NCI-H2029 treated with DMSO at 0.1 percent for 48 hours (cell line): ENCODE results near the gene ZNF280C.
A peak's percentile ranks its signal among the peaks of the same experiment; 100 is the strongest.

Experiments used
- DNase-seq: peaks from one replicate; lab custom pipeline; 2025; lab: John Stamatoyannopoulos, UW

Gene ZNF280C

DNA sequence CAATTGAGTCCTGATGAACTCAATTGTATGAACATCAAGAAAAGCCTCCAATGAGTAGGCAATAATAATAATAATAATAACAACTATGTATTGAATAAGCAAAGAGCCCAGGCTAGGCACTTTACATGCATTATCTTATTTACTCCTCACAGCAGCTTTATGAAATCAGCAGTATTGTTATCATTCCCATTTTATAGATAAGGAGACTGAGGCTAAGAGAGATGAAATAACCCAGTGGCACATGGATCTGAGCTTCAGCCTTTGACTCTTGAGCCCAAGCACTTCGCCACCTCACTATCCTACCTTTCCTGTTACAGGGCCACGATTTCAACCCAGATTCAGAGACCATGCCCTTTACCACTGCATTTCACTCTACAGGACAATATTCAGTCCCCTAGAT is 93.8 kb downstream of the ZNF280C start:
- DNase-seq = no peak

DNA sequence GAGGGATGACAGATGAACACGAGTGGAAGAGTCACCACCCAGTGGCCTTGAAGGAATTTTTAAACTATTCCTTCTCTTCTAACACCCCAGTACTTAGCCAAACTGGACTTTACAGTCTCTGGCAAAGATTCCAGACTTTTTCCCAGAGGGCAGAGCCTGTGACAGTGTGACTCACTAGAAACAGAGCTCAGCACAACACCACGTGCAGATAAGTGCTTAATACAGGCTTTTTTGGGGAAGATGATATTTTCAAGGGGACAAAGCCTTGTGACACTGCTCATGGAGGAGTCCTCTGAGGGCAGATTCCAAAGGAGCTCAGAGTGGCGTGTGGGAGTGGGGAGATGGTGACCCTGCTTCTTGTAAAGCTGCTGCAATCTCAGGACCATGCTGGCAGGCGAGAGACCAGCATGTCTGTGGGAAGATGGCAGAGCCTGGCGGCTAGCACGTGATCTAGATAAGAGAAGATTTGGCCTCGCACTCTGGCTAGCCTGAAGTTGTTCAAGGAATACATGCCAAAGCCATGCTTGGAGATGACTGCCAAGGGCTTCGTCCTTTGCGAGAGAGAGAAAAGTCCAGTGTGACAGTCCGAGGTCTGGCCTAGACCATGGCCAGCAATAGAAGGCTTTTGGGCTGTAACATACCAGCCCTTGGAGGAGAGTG is 94.5 kb downstream of the ZNF280C start:
- DNase-seq = no peak

DNA sequence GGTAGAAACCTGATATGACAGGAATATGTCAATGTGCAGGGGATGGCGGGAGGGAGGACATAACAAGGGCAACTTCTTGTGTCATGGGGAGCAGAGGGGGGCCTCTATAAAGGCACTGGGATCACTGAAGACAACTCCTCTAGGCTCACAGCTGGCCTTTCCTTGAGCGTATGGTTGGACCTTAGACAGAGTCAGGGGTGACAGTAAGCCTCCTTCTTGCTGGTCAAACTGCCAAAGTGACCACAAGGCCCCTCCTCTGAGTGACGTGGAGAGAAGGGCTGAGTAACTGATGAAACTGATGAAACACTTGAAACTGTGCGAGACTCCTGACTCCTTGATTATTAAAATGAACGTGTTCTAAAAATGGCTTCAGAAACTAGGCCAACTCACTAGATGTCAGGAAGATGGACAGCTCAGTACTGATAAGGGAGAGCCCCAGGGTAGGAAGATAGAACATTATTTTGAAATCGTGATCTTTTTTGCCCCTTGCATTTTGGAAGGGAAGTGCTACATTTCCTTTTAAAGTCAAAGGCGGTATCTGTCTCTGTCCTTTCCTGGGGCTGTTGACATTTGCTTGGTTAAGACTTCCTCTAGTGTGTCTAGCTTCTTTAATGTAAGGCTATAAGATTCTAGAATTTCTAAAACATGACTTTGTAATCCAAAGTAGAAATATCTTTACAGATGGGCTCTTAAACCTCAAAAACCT is 95.4 kb downstream of the ZNF280C start:
- DNase-seq = no peak

DNA sequence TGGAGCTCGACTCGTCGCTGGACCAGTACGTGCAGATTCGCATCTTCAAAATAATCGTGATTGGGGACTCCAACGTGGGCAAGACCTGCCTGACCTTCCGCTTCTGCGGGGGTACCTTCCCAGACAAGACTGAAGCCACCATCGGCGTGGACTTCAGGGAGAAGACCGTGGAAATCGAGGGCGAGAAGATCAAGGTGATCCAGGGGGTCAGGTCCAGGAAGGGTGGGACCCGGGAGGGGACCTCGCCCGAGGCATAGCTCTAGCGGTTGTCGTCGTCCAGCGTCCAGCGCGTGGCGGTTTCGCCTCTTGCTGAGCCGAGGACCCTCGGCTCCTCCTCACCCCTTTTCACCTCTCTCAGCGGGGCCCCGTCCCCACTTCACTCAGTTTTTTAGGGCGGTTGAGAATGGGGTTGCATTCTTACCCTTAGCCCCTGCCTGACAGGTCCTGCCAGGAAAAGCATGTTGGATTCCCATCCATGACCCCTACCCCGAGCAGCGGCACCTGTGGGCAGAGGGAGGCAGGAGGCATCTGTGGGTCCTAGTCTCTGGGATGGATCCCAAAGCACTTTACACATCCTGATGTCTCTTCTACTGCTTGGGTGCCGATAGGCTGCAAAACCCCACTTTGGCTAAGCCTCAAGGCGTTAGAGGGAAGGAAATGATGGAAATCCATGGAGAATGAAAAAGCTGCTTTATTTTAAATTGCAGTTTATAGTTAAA is 96.4 kb downstream of the ZNF280C start:
- DNase-seq = no peak

DNA sequence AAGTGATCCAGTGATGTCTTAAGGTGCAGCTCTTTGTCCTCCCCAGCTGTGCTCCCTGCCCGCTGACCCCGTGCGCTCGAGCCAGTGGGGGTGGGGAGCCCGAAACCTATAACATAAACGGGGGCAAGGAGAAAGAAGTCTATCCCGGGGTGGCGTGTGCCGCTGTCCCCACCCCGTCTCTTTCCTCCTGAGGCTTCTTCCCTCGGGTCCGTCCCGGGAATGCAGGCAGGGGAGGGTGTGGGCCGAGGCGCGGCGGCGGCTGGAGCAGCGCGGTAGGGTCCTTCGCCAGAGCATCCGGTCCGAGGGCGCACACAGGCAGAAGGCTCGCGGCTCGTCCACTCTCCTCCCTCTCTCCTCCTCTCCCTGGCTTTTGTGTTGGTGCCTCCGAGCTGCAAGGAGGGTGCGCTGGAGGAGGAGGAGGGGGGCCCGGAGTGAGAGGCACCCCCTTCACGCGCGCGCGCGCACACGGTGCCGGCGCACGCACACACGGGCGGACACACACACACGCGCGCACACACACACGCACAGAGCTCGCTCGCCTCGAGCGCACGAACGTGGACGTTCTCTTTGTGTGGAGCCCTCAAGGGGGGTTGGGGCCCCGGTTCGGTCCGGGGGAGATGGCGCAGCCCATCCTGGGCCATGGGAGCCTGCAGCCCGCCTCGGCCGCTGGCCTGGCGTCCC is 97.1 kb downstream of the ZNF280C start, which contains the start of gene RAB33A:
TSS of gene RAB33A (plus strand) at position 517 of the 681 bp plus-strand sequence. CDS start at position 618, 101 bp downstream.
- no peak for DNase-seq

DNA sequence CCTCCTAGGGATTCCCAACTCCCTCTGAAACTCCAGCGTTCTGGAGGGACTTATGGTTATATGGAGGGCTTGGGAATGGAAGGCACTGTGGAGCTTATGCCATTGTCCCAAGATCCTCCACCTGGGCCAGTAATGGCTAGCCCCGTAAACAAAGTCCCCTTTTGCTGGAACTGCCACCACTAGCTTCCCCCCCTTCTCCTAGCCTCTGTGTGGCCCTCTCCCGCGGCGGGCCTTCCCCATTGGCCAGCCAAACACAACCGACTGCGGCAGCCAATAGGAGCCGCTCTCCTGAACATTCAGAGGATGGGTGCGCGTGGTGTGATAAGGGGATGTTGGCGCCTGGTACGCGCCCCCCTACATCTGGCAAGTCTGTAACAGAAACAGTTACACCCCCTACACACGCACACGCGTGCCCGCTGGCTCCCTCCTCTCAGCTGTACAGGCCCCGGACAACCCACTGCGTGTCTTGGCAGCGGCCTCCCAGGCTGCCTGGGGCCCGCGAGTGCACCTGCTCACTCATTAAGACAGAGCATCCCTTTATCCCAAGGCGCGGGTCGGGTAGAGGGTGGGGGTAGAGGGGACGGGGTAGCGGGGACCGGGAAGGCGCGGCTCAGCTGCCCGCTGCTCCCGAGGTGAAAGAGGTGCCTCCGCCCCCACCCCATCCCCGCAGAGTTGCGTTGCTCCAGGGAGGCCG is 97.8 kb downstream of the ZNF280C start:
- no peak for DNase-seq

GRCh38 chrX:130167040-130167439 is 101.7 kb downstream of the ZNF280C start:
- no peak for DNase-seq

- no peak for DNase-seq
Observed at GRCh38 chrX:130166503-130166777, 102.3 kb downstream of the ZNF280C start.

- peak; percentile 80 for DNase-seq
Observed at GRCh38 chrX:130165703-130166502, 102.8 kb downstream of the ZNF280C start, which contains the start of gene AIFM1. TSS of gene AIFM1 (minus strand) at chrX:130165841. CDS start at chrX:130165656, 185 bp downstream.

DNA sequence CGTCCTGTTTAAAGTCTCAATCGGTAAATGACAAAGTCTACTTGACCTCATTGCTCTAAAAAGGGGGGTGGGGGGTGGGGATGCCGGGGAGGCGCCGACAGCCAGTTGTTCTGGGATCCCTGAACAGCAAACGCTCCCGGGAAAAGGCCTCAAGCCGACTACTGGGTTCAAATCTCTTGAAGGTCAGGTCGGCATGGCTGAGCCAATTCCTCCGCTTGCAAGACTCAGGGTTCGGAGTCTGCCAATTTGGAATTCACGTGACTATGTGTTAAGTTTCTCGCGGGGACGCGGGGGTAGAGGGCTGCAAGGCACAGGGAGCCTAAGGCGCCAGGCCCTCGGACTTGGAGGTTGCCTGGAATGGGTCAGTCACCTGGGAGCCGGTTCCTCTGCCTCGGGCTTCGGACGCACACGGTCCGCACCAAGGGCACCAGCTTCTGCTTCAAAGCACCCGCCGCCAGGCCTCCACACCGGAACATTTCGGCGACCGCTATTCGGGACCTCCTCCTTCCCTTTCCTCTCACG is 103.5 kb downstream of the ZNF280C start:
- no peak for DNase-seq

DNA sequence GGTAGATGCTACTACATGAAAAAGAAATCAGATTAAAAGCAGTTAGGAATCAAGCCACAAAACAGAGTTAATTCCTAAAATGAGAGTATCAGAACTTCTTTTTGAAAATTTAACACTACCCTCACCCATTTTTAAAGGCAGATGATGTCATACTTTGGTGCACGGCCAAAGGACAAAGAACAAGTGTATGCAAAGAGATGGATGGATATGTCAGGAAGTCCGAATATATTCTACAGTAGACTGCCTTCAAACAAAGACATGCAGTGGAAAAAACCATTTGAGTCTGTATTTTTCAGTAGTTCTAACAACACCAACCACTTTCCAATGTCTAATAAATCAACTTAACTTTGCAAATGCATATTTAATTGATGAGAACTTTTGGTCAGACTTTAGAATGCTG is 105.3 kb downstream of the ZNF280C start:
- DNase-seq = no peak

DNA sequence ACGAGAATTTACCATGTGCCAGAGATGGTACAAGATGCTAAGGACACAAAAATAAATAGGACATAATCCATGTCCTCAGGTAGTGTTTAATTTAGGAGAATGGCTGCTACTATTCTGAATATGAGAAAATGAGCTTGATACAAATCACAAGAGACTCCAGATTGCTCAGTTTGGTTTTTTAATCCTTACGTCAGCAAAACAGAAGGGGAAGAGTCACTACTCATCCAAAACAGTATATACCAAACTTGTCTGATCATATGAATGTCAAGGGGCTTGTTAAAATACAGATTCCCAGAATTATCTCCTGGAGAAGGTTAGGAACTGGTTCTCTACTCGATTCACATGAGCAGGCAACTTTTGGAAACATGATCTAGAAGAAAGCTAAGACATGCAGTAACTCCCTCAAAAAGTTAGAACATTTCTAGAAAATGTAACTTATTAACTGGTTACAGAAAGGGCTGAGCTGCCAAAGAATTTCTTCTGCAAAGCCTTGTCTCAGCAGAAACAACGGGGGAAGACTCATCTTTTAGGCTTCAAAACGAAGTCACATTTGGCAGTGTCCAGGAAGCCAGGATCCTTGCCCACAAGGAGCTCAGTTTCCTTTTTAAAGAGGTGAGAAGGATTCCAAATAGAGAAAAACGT is 106.5 kb downstream of the ZNF280C start:
- no peak for DNase-seq

DNA sequence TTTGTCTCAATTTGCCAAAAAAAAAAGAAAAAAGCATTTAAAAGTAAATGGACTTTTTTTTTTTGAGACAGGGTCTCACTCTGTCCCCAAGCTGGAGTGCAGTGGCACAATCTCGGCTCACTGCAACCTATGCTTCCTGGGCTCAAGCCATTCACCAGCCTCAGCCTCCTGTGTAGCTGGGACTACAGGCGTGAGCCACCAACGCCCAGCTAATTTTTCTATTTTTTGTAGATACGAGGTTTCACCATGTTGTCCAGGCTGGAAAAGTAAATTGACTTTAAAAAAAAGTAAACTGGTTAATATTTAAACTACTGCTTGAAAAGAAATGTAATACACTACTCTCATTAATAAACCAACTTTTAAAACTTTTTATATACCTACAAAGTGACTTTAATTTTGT is 108.9 kb downstream of the ZNF280C start:
- DNase-seq = no peak

- DNase-seq = no peak
Observed at GRCh38 chrX:130158311-130158710, 110.4 kb downstream of the ZNF280C start.

GRCh38 chrX:130155564-130155963 is 113.1 kb downstream of the ZNF280C start:
- no peak for DNase-seq
